IPS-15b (cell line): Measurements from ENCODE around the gene APBA1.

Source experiments
- H3K27me3 ChIP-seq: one replicate; pipeline ENCODE4 v1.6.1; 2013; ENCODE audit warnings: low read length; ENCODE audit not compliant: control insufficient read depth, insufficient read depth
- H3K36me3 ChIP-seq: one replicate; pipeline ENCODE4 v1.6.1; 2013; ENCODE audit warnings: low read length; ENCODE audit not compliant: control insufficient read depth, insufficient read depth
- H3K4me1 ChIP-seq: one replicate; pipeline ENCODE4 v1.6.1; 2013; ENCODE audit warnings: mild to moderate bottlenecking, low read length; ENCODE audit not compliant: control insufficient read depth, insufficient read depth
- H3K4me3 ChIP-seq: one replicate; pipeline ENCODE4 v1.5.1; 2013; ENCODE audit warnings: low read depth, low read length
- H3K9ac ChIP-seq: one replicate; pipeline ENCODE4 v1.6.1; 2013; ENCODE audit warnings: low read depth, mild to moderate bottlenecking, low read length
- H3K9me3 ChIP-seq: one replicate; pipeline ENCODE4 v1.6.1; 2013; ENCODE audit warnings: mild to moderate bottlenecking, low read length; ENCODE audit not compliant: control insufficient read depth, insufficient read depth

APBA1 gene

GRCh38 chr9:69397384-69398214 is 274.6 kb downstream of the APBA1 start:
- no peaks in the 10 kb centered on the region for H3K36me3 ChIP-seq
- no peak overlapping the region for H3K9ac ChIP-seq
- no peaks in the 10 kb centered on the region for H3K4me1 ChIP-seq
- no peak overlapping the region for H3K4me3 ChIP-seq
- no peaks in the 10 kb centered on the region for H3K9me3 ChIP-seq
- H3K27me3 ChIP-seq, result no peaks in the 10 kb centered on the region

DNA sequence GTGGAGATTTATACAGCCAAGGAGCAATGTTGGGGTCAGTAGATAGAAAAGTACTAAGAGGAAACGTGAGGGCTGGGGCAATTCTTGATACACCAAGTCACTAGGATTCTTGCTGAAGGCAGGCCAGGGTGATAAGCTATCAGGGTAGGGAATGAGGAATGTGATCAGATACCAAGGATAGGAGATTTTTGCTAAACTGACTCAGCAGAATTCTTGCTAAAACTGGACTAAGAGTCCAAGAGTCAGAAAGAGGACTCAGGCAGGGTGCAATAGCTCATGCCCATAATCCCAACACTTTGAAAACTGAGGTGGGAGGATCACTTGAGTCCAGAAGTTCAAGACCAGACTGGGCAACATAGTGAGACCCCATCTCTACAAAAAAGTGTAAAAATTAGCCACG is 275.4 kb downstream of the APBA1 start:
- no peaks in the 10 kb centered on the region for H3K36me3 ChIP-seq
- no peak overlapping the region for H3K9ac ChIP-seq
- H3K4me3 ChIP-seq, result no peak overlapping the region
- H3K4me1 ChIP-seq, result no peaks in the 10 kb centered on the region
- no peaks in the 10 kb centered on the region for H3K27me3 ChIP-seq
- no peaks in the 10 kb centered on the region for H3K9me3 ChIP-seq

DNA sequence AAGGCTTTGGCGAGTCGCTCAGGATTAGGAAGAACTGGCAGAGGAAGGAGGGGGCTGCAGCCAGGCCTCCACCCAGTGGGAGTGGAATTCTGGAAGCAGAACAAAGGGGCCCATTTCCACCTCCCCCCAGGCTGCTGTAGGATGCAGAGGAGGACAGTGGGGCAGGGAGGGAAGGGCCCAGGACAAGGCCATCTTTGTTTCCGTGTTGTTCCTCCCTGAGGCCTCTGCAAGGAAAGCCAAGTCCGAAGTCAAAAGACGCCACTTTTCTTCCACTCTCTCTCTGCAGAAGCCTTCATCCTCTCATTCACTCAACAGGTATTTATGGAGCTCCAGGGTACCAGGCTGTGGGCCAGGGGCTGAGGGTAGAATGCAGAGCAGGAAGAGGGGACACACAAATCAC is 276.5 kb downstream of the APBA1 start:
- no peaks in the 10 kb centered on the region for H3K4me1 ChIP-seq
- no peak overlapping the region for H3K4me3 ChIP-seq
- H3K9me3 ChIP-seq, result no peaks in the 10 kb centered on the region
- no peaks in the 10 kb centered on the region for H3K36me3 ChIP-seq
- H3K27me3 ChIP-seq, result no peaks in the 10 kb centered on the region
- H3K9ac ChIP-seq, result no peak overlapping the region

DNA sequence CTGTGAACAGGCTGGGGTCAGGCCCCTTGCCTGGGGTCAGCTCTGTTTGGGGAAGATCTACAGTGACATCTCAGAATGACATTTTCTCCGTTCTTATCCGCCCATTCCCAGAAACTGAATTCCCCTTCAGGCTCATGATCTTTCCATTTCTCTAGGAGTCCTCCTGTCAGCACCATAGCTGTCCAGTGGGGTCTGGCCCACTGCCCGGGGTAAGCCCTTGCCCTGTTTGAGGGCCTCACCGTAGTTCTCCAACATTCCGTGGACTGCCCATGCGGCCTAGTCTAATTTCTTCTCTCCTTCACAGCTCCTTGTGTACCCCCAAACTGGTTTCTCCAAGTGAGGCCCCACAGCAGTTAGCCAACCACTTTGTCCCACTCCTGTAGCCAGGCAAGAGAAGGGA is 278.7 kb downstream of the APBA1 start:
- no peaks in the 10 kb centered on the region for H3K36me3 ChIP-seq
- no peaks in the 10 kb centered on the region for H3K27me3 ChIP-seq
- no peak overlapping the region for H3K4me3 ChIP-seq
- no peaks in the 10 kb centered on the region for H3K4me1 ChIP-seq
- no peaks in the 10 kb centered on the region for H3K9me3 ChIP-seq
- H3K9ac ChIP-seq, result no peak overlapping the region

DNA sequence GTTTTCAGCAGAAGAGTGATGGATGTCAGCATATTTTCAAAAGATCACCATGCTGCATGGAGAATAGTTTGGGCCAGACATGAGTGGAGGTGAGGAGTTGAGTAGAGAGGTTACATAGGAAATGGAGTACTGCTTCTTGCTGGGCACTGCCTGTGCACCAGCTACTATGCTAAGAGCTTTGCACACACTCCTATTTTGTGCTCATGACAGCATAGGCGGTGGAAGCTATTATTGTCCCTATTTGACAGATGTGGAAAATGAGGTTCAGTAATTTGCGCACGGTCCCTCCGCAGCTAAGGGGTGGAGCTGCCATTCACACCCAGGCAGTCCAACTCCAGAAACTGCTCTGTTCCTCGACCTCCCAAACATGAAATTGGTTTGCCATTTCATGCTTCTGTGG is 279.3 kb downstream of the APBA1 start:
- no peaks in the 10 kb centered on the region for H3K9me3 ChIP-seq
- no peaks in the 10 kb centered on the region for H3K27me3 ChIP-seq
- no peak overlapping the region for H3K9ac ChIP-seq
- no peaks in the 10 kb centered on the region for H3K4me1 ChIP-seq
- no peaks in the 10 kb centered on the region for H3K36me3 ChIP-seq
- H3K4me3 ChIP-seq, result no peak overlapping the region

DNA sequence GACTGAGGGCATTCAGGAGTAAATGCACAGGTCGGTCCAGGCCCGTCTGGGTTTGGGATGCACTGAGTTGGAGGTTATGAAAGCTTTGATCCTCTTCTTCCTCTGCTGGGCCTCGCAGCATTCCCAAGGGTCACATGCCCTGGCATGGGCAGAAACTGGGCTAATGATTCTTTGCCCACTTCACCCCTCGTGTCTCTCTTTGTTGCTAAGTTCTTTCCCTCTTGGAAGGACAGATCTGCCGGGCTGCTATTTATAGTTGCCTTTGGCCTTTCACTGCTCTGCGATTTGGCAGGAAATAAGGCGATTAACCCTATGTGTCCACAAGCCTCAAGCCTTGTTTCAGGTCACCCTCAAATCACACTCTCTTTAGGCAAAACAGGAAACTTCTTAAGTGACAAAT is 280.2 kb downstream of the APBA1 start:
- Histone ChIP-seq H3K4me3 (no peak overlapping the region), H3K36me3 (no peaks in the 10 kb centered on the region), H3K4me1 (no peaks in the 10 kb centered on the region)

DNA sequence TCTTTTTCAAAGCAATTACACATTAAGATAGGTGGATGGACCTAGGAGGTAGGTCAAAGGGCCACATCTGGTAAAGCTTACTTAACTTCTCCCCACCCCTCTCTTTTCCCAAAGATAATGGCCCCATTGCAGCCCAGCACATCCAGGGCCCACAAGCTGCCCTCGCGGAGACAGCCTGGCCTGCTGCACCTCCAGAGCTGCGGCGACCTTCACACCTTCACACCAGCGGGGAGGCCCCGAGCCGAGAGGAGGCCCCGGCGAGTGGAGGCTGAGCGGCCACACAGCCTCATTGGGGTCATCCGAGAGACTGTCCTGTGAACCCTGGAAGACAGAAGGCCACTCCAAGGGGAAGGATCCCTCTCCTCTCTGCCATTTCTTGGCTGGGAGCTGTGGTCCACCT is 280.7 kb downstream of the APBA1 start:
- Histone ChIP-seq H3K4me1 (no peaks in the 10 kb centered on the region), H3K4me3 (no peak overlapping the region), H3K9ac (no peak overlapping the region), H3K9me3 (no peaks in the 10 kb centered on the region), H3K36me3 (no peaks in the 10 kb centered on the region), H3K27me3 (no peaks in the 10 kb centered on the region)

More for the DNA sequence above, 280.2 kb downstream of the APBA1 start:
- no peaks in the 10 kb centered on the region for H3K27me3 ChIP-seq
- H3K9ac ChIP-seq, result no peak overlapping the region
- H3K9me3 ChIP-seq, result no peaks in the 10 kb centered on the region

DNA sequence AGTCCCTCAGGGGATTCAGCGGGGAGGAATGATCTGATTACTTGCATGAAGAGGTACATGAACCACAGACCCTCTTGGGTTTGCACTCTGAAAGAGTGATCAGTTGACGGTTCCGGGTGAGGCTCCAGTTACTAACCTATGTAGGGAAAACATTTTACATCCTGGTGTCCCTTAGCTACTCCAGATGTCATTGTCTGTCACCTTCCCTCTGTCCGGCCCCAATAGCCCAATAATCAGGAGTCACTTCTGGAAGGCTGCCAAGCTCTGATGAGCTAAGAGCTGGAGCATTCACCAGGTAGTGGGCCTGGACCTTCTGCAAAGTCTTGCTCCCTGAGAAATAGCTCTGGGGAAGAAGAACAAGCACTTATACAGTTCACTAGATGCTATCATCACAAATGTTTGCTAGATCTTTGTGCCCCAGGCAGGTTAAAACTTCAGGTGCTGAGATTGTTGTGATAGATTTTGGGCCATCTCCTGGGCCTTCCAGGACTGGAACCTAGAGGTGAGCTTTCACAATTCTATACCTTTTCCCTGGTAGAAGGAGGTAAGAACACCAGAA is 282.7 kb downstream of the APBA1 start:
- Histone ChIP-seq H3K36me3 (no peaks in the 10 kb centered on the region), H3K9ac (no peak overlapping the region), H3K27me3 (no peaks in the 10 kb centered on the region), H3K4me3 (no peak overlapping the region), H3K9me3 (no peaks in the 10 kb centered on the region), H3K4me1 (peaks cover 2% of the 10 kb centered on the region)

DNA sequence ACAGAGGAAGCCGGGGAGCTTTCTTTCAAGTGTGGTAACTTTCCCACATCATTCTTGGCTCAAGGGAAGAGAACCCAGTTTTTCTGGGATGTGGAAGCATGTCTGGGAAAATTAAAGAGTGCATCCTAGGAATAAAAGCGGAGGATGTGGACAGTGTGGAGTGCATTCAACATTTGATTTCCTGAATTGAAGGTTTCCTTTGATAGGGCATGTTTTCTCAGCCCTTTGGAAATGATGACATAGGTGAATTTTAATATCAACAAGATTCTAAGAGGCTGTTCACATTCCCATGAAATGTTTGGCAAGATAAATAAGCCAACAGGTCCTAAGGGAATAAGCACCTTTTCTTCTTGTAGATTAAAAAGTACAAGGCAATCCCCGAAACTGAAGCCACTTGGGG is 283.6 kb downstream of the APBA1 start:
- no peaks in the 10 kb centered on the region for H3K36me3 ChIP-seq
- H3K4me1 ChIP-seq, result peaks cover 2% of the 10 kb centered on the region
- no peaks in the 10 kb centered on the region for H3K9me3 ChIP-seq
- no peak overlapping the region for H3K4me3 ChIP-seq
- no peaks in the 10 kb centered on the region for H3K27me3 ChIP-seq
- no peak overlapping the region for H3K9ac ChIP-seq

- H3K27me3 ChIP-seq, result no peaks in the 10 kb centered on the region
- peaks cover 8% of the 10 kb centered on the region for H3K4me1 ChIP-seq
- no peaks in the 10 kb centered on the region for H3K36me3 ChIP-seq
- no peaks in the 10 kb centered on the region for H3K9me3 ChIP-seq
- H3K4me3 ChIP-seq, result no peak overlapping the region
- H3K9ac ChIP-seq, result no peak overlapping the region
Observed at GRCh38 chr9:69386651-69387050, 285.5 kb downstream of the APBA1 start.

DNA sequence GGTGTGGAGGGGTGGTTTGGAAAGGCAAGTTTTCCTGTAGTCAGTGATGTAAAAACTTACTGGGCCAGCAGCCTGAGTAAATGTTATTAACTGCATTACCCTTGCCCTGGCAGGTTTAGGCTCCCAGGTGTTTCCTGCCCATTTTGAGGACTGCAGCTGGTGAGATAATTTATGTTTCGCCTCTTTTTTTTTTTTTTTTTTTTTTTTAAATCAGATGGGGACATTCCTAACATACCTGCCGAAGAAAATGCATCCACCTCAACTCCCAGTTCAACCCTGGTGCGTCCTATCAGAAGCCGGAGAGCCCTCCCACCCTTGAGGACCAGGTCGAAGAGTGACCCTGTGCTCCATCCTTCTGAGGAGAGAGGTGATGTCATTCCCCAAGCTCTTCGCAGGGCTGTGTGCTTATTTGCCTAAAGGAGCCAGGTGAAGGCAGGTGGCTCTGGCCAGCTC is 286.6 kb downstream of the APBA1 start:
- Histone ChIP-seq H3K9ac (no peak overlapping the region), H3K36me3 (no peaks in the 10 kb centered on the region)

GRCh38 chr9:69382135-69382534 is 290.0 kb downstream of the APBA1 start:
- Histone ChIP-seq H3K9ac (no peak overlapping the region), H3K4me3 (no peak overlapping the region), H3K4me1 (peaks cover 8% of the 10 kb centered on the region), H3K36me3 (no peaks in the 10 kb centered on the region), H3K27me3 (no peaks in the 10 kb centered on the region), H3K9me3 (no peaks in the 10 kb centered on the region)

More for the DNA sequence above, 286.6 kb downstream of the APBA1 start:
- Histone ChIP-seq H3K4me3 (no peak overlapping the region), H3K27me3 (no peaks in the 10 kb centered on the region), H3K4me1 (peaks cover 8% of the 10 kb centered on the region), H3K9me3 (no peaks in the 10 kb centered on the region)
